HCT116 (cell line): Measurements from ENCODE around the gene TBC1D30. TPM values are rescaled to one million over a fixed set of nuclear protein-coding genes. Genes with fewer than 3 reads are reported as not detected.

Experiments
- ATAC-seq: fragments of 200-7000 bp; cut with Tn5 transposase; 2 replicates; pipeline ENCODE4 v1.9.1; 2020; ENCODE audit warnings: mild to moderate bottlenecking, moderate library complexity
- Bru-seq: library from RNA; stranded (reverse); fragments of 400-500 nt; gene quantifications from one replicate; lab custom pipeline; 2021; lab: Mats Ljungman, UMichigan
- BruChase-seq, 2 experiments: library from RNA; stranded (reverse); fragments of 400-500 nt; gene quantifications; one replicate each; lab custom pipeline; 2021; lab: Mats Ljungman, UMichigan
- BruUV-seq: library from RNA; stranded (reverse); fragments of 400-500 nt; replicated peaks from 2 replicates; lab custom pipeline; 2021; lab: Mats Ljungman, UMichigan
- CTCF ChIA-PET: fragments of 300-600 bp; sonication (Branson Sonifier 250); formaldehyde crosslinking; loops from one replicate; lab custom pipeline; 2021; ENCODE audit warnings: antibody characterized with exemption; lab: Charles Lee
- POLR2A ChIA-PET: fragments of 300-600, 350-600 bp; sonication (Branson Sonifier 250); formaldehyde crosslinking; loops from one replicate; lab custom pipeline; 2021; ENCODE audit warnings: antibody characterized with exemption; lab: Charles Lee
- RAD21 ChIA-PET, 2 experiments: fragments of 300-600 bp; sonication (Branson Sonifier 250); formaldehyde crosslinking; loops; one replicate each; lab custom pipeline; 2023; ENCODE audit warnings: low total read pairs in 2 of 2; ENCODE audit not compliant: uncharacterized antibody in 2 of 2, unreplicated experiment in 2 of 2, low non-redundant PET in 1 of 2; lab: Charles Lee
- DNase-seq: peaks from one replicate; pipeline ENCODE4 v3.0.0-alpha.2; 2010; ENCODE audit warnings: low read depth, low spot score
- H2AFZ ChIP-seq: fragments of 200-600 bp; shearing (Covaris generic), sonication (generic); 2 replicates; pipeline ENCODE4 v1.6.1; 2017; ENCODE audit warnings: low read depth, mixed run types, mixed read lengths, antibody characterized with exemption, low read length; ENCODE audit not compliant: poor library complexity, severe bottlenecking
- H3K27ac ChIP-seq: 2 replicates; pipeline ENCODE4 v1.5.1; 2012; ENCODE audit warnings: low read depth, low read length
- H3K27me3 ChIP-seq: fragments of 200-600 bp; sonication (generic); 2 replicates; pipeline ENCODE4 v1.6.1; 2016; ENCODE audit warnings: mixed run types, low read length, mixed read lengths; ENCODE audit not compliant: insufficient read depth
- H3K36me3 ChIP-seq, 2 experiments: fragments of 200-500 bp in 1 of 2; fragments of 200-600 bp in 1 of 2; sonication (Bioruptor generic) in 1 of 2; sonication (generic) in 1 of 2; 2 replicates each; pipeline versions ENCODE4 v1.5.1 to v1.6.1; 2014 to 2016; ENCODE audit warnings: low read length in 2 of 2, inconsistent platforms in 1 of 2, mixed read lengths in 1 of 2, mixed run types in 1 of 2; ENCODE audit not compliant: insufficient read depth in 2 of 2, control insufficient read depth in 1 of 2
- H3K4me1 ChIP-seq, 2 experiments: fragments of 200-600 bp in 1 of 2; sonication (generic) in 1 of 2; 2 replicates each; pipeline versions ENCODE4 v1.5.1 to v1.6.1; 2012 to 2017; ENCODE audit warnings: low read length in 2 of 2, inconsistent platforms in 1 of 2, mild to moderate bottlenecking in 1 of 2, mixed read lengths in 1 of 2, mixed run types in 1 of 2, moderate library complexity in 1 of 2; ENCODE audit not compliant: insufficient read depth in 2 of 2, control insufficient read depth in 1 of 2
- H3K4me2 ChIP-seq: fragments of 200-600 bp; sonication (generic); 2 replicates; pipeline ENCODE4 v1.6.1; 2017; ENCODE audit warnings: mixed run types, low read length, mixed read lengths
- H3K4me3 ChIP-seq, 2 experiments: fragments of 200-600 bp in 1 of 2; sonication (generic) in 1 of 2; replicated peaks in 1 of 2; 2 replicates each; pipeline ENCODE4 v1.5.1; 2011 to 2016; ENCODE audit warnings: low read length in 2 of 2, control low read depth in 1 of 2, low read depth in 1 of 2, mild to moderate bottlenecking in 1 of 2, mixed read lengths in 1 of 2, mixed run types in 1 of 2
- H3K79me2 ChIP-seq: fragments of 200-600 bp; sonication (generic); 2 replicates; pipeline ENCODE4 v1.6.1; 2017; ENCODE audit warnings: mild to moderate bottlenecking, mixed run types, low read length, moderate library complexity, mixed read lengths; ENCODE audit not compliant: insufficient read depth
- H3K9ac ChIP-seq: fragments of 200-600 bp; sonication (generic); 2 replicates; pipeline ENCODE4 v1.6.1; 2016; ENCODE audit warnings: low read length, mixed read lengths
- H3K9me2 ChIP-seq: fragments of 200-600 bp; sonication (generic), shearing (Covaris generic); 2 replicates; pipeline ENCODE4 v1.6.1; 2017; ENCODE audit warnings: mixed run types, mild to moderate bottlenecking, moderate library complexity; ENCODE audit not compliant: insufficient read depth
- H3K9me3 ChIP-seq, 2 experiments: fragments of 200-500 bp in 1 of 2; fragments of 200-600 bp in 1 of 2; sonication (Bioruptor generic) in 1 of 2; sonication (generic) in 1 of 2; 2 replicates each; pipeline ENCODE4 v1.6.1; 2014 to 2017; ENCODE audit warnings: low read length in 2 of 2, mixed read lengths in 2 of 2, inconsistent platforms in 1 of 2, low read depth in 1 of 2, mild to moderate bottlenecking in 1 of 2, mixed run types in 1 of 2, moderate library complexity in 1 of 2; ENCODE audit not compliant: control insufficient read depth in 1 of 2, insufficient read depth in 1 of 2
- H4K20me1 ChIP-seq: fragments of 200-600 bp; sonication (generic), shearing (Covaris generic); 2 replicates; pipeline ENCODE4 v1.6.1; 2017; ENCODE audit warnings: mixed run types, mild to moderate bottlenecking, moderate library complexity; ENCODE audit not compliant: insufficient read depth
- EGR1 ChIP-seq: IDR thresholded peaks from 2 replicates; pipeline ENCODE4 v1.6.1; 2012; ENCODE audit warnings: low read depth
- ELF1 ChIP-seq: IDR thresholded peaks from 2 replicates; pipeline ENCODE4 v1.6.1; 2012; ENCODE audit warnings: low read depth, borderline replicate concordance
- EZH2 ChIP-seq: fragments of 200-600 bp; sonication (generic); IDR thresholded peaks from 2 replicates; pipeline ENCODE4 v1.6.1; 2017; ENCODE audit warnings: antibody characterized with exemption, mixed run types
- JUND ChIP-seq: IDR thresholded peaks from 2 replicates; pipeline ENCODE4 v1.6.1; 2012
- POLR2A ChIP-seq: IDR thresholded peaks from 2 replicates; pipeline ENCODE4 v1.7.0; 2011; ENCODE audit warnings: borderline replicate concordance; ENCODE audit not compliant: insufficient read depth, insufficient read length; ENCODE audit errors: extremely low read depth
- RAD21 ChIP-seq: IDR thresholded peaks from 2 replicates; pipeline ENCODE4 v1.6.1; 2012; ENCODE audit warnings: low read depth, mild to moderate bottlenecking
- SP1 ChIP-seq: IDR thresholded peaks from 2 replicates; pipeline ENCODE4 v1.6.1; 2012; ENCODE audit warnings: low read depth
- TCF7L2 ChIP-seq: IDR thresholded peaks from 2 replicates; pipeline ENCODE4 v1.7.0; 2011; ENCODE audit warnings: borderline replicate concordance, inconsistent platforms; ENCODE audit not compliant: insufficient read depth, insufficient read length; ENCODE audit errors: extremely low read depth
- YY1 ChIP-seq: IDR thresholded peaks from 2 replicates; pipeline ENCODE4 v1.6.1; 2011; ENCODE audit warnings: low read length, low read depth, moderate library complexity, mild to moderate bottlenecking; ENCODE audit not compliant: insufficient replicate concordance; ENCODE audit errors: extremely low read depth
- intact Hi-C: fragments of 100-400 bp; cut with micrococcal nuclease; formaldehyde crosslinking; loops from 2 replicates; pipeline ENCODE4 v1.10.0; 2022
- long read RNA-seq: library from polyadenylated mRNA; unstranded; transcript quantifications from one replicate; pipeline ENCODE4 v2.0.0, GENCODE V29; 2021; ENCODE audit not compliant: unreplicated experiment
- polyA plus RNA-seq: library from polyadenylated mRNA; unstranded; fragments of >200 nt; gene quantifications from 2 replicates; pipeline ENCODE4 v1.2.1, GENCODE V29; 2012; ENCODE audit warnings: missing spikeins
- total RNA-seq: library from RNA; stranded (reverse); gene quantifications from one replicate; pipeline ENCODE4 v1.2.1, GENCODE V29; 2021; ENCODE audit not compliant: unreplicated experiment
- TF ChIP-seq, protein P1 (sequence below): IDR thresholded peaks from 2 replicates; pipeline ENCODE4 v1.6.1; 2012
- TF ChIP-seq, protein P2 (sequence below), 3 experiments: fragments of 200-600 bp in 1 of 3; sonication (generic) in 1 of 3; IDR thresholded peaks in 2 of 3; conservative IDR thresholded peaks in 1 of 3; 2 replicates each; pipeline ENCODE4 v1.5.1; 2012 to 2017; ENCODE audit warnings: low read depth in 2 of 3, low read length in 2 of 3, antibody characterized with exemption in 1 of 3, borderline replicate concordance in 1 of 3, control low read depth in 1 of 3, mild to moderate bottlenecking in 1 of 3, mixed read lengths in 1 of 3, mixed run types in 1 of 3, moderate library complexity in 1 of 3; ENCODE audit not compliant: insufficient read depth in 1 of 3
- TF ChIP-seq, protein P3 (sequence below): IDR thresholded peaks from 2 replicates; pipeline ENCODE4 v1.6.1; 2011; ENCODE audit warnings: mild to moderate bottlenecking, low read length, moderate library complexity; ENCODE audit not compliant: insufficient replicate concordance; ENCODE audit errors: extremely low read depth

TBC1D30 gene, protein sequence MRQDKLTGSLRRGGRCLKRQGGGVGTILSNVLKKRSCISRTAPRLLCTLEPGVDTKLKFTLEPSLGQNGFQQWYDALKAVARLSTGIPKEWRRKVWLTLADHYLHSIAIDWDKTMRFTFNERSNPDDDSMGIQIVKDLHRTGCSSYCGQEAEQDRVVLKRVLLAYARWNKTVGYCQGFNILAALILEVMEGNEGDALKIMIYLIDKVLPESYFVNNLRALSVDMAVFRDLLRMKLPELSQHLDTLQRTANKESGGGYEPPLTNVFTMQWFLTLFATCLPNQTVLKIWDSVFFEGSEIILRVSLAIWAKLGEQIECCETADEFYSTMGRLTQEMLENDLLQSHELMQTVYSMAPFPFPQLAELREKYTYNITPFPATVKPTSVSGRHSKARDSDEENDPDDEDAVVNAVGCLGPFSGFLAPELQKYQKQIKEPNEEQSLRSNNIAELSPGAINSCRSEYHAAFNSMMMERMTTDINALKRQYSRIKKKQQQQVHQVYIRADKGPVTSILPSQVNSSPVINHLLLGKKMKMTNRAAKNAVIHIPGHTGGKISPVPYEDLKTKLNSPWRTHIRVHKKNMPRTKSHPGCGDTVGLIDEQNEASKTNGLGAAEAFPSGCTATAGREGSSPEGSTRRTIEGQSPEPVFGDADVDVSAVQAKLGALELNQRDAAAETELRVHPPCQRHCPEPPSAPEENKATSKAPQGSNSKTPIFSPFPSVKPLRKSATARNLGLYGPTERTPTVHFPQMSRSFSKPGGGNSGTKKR
- total RNA-seq (24.1 TPM), Bru-seq, nascent RNA (percentile 78 among the genes with signal in this experiment), BruChase-seq, experiment 1, labeled RNA remaining after a 6-hour chase (percentile 61 among the genes with signal in this experiment), BruChase-seq, experiment 2, labeled RNA remaining after a 2-hour chase (percentile 68 among the genes with signal in this experiment)
- polyA plus RNA-seq, result 10.9 and 12.5 TPM in 2 replicates
- long read RNA-seq, partial matches to known transcripts, result 59 of 72 reads
- long read RNA-seq, other reads (novel, unspliced or antisense), result 13 of 72 reads

DNA sequence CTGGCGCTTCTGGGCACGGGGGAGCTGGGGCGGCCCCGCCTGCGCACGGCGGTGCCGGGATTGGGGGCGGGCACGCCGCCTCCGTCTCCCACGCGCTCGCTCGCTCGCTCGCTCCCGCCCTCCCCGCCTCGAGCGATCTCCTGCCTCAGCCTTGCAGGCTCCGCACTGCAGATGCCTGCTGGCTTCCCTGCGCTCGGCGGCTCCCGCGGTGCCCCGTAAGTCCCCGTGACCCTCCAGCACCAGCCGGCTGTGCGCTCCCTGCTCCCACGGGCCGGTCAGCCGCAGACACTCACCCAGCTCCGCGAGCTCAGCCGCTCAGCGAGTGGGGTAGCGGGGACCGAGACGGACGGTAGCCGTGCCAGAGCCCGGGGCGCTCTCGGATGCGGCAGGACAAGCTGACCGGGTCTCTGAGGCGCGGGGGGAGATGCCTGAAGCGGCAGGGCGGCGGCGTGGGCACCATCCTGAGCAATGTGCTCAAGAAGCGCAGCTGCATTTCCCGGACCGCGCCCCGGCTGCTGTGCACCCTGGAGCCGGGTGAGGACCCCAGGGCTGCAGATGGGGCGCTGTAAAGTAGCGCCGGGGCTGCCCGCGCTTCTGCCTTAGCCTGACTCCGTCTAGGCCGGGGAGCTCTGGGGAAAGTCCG lies at the start of gene TBC1D30:
Gene TBC1D30, plus strand, starts transcription at position 148 of the 643 bp plus-strand sequence. Its CDS starts 233 bp downstream, at position 381.
- CTCF ChIA-PET, result no interaction called here

More for the DNA sequence above, at the start of gene TBC1D30:
- Histone ChIP-seq H3K4me1 (no peaks in the 10 kb centered on the region), H3K27ac (no peak within 1 kb of the TSS), H3K79me2 (peaks cover 3% of the 10 kb centered on the region; the same call in 1 of the 2 replicates), H3K27me3 (no peaks in the 10 kb centered on the region), H2AFZ (no peak within 1 kb of the TSS), H3K9ac (no peak within 1 kb of the TSS), H3K9me3 (no peaks in the 10 kb centered on the region), H3K4me3 (no peak within 1 kb of the TSS), H3K4me2 (no peak within 1 kb of the TSS), H4K20me1 (0 out of 2 replicates have a peak, but pooled peaks cover 3% of the 10 kb centered on the region), H3K36me3 (no peaks in the 10 kb centered on the region), H3K9me2 (no peaks in the 10 kb centered on the region)
- ATAC-seq (no peak), DNase-seq (no peak)
- intact Hi-C loops, result no loop called here
- BruUV-seq, result no TSS peak
- ChIA-PET POLR2A (no interaction called here), RAD21 (no interaction called here)
- TF ChIP-seq EZH2 (no peak), EGR1 (no peak), JUND (no peak), ELF1 (no peak), RAD21 (no peak), TCF7L2 (no peak), POLR2A (no peak), SP1 (no peak), YY1 (no peak)
- TF ChIP-seq, protein P1, sequence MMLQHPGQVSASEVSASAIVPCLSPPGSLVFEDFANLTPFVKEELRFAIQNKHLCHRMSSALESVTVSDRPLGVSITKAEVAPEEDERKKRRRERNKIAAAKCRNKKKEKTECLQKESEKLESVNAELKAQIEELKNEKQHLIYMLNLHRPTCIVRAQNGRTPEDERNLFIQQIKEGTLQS, result no peak
- TF ChIP-seq, protein P2, sequence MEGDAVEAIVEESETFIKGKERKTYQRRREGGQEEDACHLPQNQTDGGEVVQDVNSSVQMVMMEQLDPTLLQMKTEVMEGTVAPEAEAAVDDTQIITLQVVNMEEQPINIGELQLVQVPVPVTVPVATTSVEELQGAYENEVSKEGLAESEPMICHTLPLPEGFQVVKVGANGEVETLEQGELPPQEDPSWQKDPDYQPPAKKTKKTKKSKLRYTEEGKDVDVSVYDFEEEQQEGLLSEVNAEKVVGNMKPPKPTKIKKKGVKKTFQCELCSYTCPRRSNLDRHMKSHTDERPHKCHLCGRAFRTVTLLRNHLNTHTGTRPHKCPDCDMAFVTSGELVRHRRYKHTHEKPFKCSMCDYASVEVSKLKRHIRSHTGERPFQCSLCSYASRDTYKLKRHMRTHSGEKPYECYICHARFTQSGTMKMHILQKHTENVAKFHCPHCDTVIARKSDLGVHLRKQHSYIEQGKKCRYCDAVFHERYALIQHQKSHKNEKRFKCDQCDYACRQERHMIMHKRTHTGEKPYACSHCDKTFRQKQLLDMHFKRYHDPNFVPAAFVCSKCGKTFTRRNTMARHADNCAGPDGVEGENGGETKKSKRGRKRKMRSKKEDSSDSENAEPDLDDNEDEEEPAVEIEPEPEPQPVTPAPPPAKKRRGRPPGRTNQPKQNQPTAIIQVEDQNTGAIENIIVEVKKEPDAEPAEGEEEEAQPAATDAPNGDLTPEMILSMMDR (IDR thresholded peaks at IDR 0.05 in 2 of 3, conservative IDR thresholded peaks at IDR 0.05 in 1 of 3; ENCODE audit: borderline replicate concordance in 1 of 3, insufficient read depth in 1 of 3, low read depth in 2 of 3, low read length in 2 of 3), result no peak
- TF ChIP-seq, protein P3, sequence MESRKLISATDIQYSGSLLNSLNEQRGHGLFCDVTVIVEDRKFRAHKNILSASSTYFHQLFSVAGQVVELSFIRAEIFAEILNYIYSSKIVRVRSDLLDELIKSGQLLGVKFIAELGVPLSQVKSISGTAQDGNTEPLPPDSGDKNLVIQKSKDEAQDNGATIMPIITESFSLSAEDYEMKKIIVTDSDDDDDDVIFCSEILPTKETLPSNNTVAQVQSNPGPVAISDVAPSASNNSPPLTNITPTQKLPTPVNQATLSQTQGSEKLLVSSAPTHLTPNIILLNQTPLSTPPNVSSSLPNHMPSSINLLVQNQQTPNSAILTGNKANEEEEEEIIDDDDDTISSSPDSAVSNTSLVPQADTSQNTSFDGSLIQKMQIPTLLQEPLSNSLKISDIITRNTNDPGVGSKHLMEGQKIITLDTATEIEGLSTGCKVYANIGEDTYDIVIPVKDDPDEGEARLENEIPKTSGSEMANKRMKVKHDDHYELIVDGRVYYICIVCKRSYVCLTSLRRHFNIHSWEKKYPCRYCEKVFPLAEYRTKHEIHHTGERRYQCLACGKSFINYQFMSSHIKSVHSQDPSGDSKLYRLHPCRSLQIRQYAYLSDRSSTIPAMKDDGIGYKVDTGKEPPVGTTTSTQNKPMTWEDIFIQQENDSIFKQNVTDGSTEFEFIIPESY, result no peak
- TF ChIP-seq, all 23 proteins: peak for 0
